HepG2 (cell line): Measurements from ENCODE around the gene PCBP4. TPM values are rescaled to one million over a fixed set of nuclear protein-coding genes. Genes with fewer than 3 reads are reported as not detected.

Experiments
- AHR ChIP-seq: IDR thresholded peaks from 2 replicates; pipeline ENCODE4 v1.6.1; 2018; ENCODE audit warnings: missing genetic modification reagents, missing compliant biosample characterization
- ARID2 ChIP-seq: sonication (generic); formaldehyde crosslinking; IDR thresholded peaks from 2 replicates; pipeline ENCODE4 v1.8.1; 2022; ENCODE audit warnings: mild to moderate bottlenecking, missing genetic modification reagents, borderline replicate concordance
- ATAD3A ChIP-seq: sonication (generic); formaldehyde crosslinking; IDR thresholded peaks from 2 replicates; pipeline ENCODE4 v1.4.0; 2020; ENCODE audit warnings: missing genetic modification reagents
- DNMT3B ChIP-seq: conservative IDR thresholded peaks from 2 replicates; pipeline ENCODE4 v1.6.1; 2016; ENCODE audit warnings: missing biosample characterization, control low read depth
- ELF4 ChIP-seq: sonication (generic); formaldehyde crosslinking; IDR thresholded peaks from 2 replicates; pipeline ENCODE4 v1.5.0; 2020; ENCODE audit warnings: missing genetic modification reagents, mild to moderate bottlenecking, moderate library complexity, borderline replicate concordance
- FOXA3 ChIP-seq: IDR thresholded peaks from 2 replicates; pipeline ENCODE4 v1.6.1; 2016; ENCODE audit warnings: missing genetic modification reagents, missing compliant biosample characterization
- GPN1 ChIP-seq: sonication (generic); formaldehyde crosslinking; IDR thresholded peaks from 2 replicates; pipeline ENCODE4 v1.5.1; 2020; ENCODE audit warnings: missing genetic modification reagents, borderline replicate concordance
- KDM1A ChIP-seq: IDR thresholded peaks from 2 replicates; pipeline ENCODE4 v1.6.1; 2016; ENCODE audit warnings: missing compliant biosample characterization
- MZF1 ChIP-seq: sonication (generic); formaldehyde crosslinking; IDR thresholded peaks from 2 replicates; pipeline ENCODE4 v1.8.1; 2023; ENCODE audit warnings: mild to moderate bottlenecking, missing genetic modification reagents, borderline replicate concordance
- NFE2L2 ChIP-seq: fragments of 150-350 bp; IDR thresholded peaks from 2 replicates; pipeline ENCODE4 v1.6.1; 2014; ENCODE audit warnings: low read length
- PRDM10 ChIP-seq: sonication (generic); formaldehyde crosslinking; IDR thresholded peaks from 2 replicates; pipeline ENCODE4 v1.4.0; 2020; ENCODE audit warnings: low read depth, missing genetic modification reagents
- SNAPC2 ChIP-seq: sonication (generic); formaldehyde crosslinking; IDR thresholded peaks from 2 replicates; pipeline ENCODE4 v1.8.1; 2022; ENCODE audit warnings: mild to moderate bottlenecking, missing genetic modification reagents
- TAF1 ChIP-seq: sonication (generic); formaldehyde crosslinking; IDR thresholded peaks from 2 replicates; pipeline ENCODE4 v1.4.0; 2020; ENCODE audit warnings: missing genetic modification reagents
- TP53 ChIP-seq: sonication (generic); formaldehyde crosslinking; conservative IDR thresholded peaks from 2 replicates; pipeline ENCODE4 v1.4.0; 2020; ENCODE audit warnings: missing genetic modification reagents
- ZKSCAN8 ChIP-seq: IDR thresholded peaks from 2 replicates; pipeline ENCODE4 v1.6.1; 2016; ENCODE audit warnings: borderline replicate concordance, missing genetic modification reagents, missing compliant biosample characterization
- ZNF672 ChIP-seq: sonication (generic); formaldehyde crosslinking; IDR thresholded peaks from 2 replicates; pipeline ENCODE4 v1.8.1; 2022; ENCODE audit warnings: missing genetic modification reagents
- ZSCAN9 ChIP-seq: IDR thresholded peaks from 2 replicates; pipeline ENCODE4 v1.6.1; 2016; ENCODE audit warnings: borderline replicate concordance
- polyA plus RNA-seq, 8 experiments: library from polyadenylated mRNA; depleted of rRNA in 3 of 8; stranded (reverse) in 7 of 8; unstranded in 1 of 8; fragments of >200 nt; fragmentation: Illumina TruSeq in 4 of 8; extraction: Trizol in 4 of 8; gene quantifications; 2 replicates each; pipeline versions ENCODE4 v1.2.1 to v1.2.3, GENCODE V29; 2011 to 2016; ENCODE audit warnings: low read depth in 4 of 8, missing spikeins in 1 of 8, mixed read lengths in 1 of 8; ENCODE audit not compliant: insufficient read depth in 1 of 8
- total RNA-seq, 5 experiments: library from RNA; depleted of rRNA; stranded (reverse); fragments of >200 nt; fragmentation: Illumina TruSeq; extraction: Trizol; gene quantifications; 2 replicates each; pipeline ENCODE4 v1.2.3, GENCODE V29; 2016; ENCODE audit warnings: low read depth in 1 of 5
- TF ChIP-seq, protein P1 (sequence below): sonication (generic); formaldehyde crosslinking; IDR thresholded peaks from 2 replicates; pipeline ENCODE4; 2020; ENCODE audit warnings: missing genetic modification reagents, mild to moderate bottlenecking, borderline replicate concordance
- TF ChIP-seq, protein P2 (sequence below): sonication (generic); formaldehyde crosslinking; IDR thresholded peaks from 2 replicates; pipeline ENCODE4 v1.5.0; 2020; ENCODE audit warnings: mild to moderate bottlenecking, missing genetic modification reagents, borderline replicate concordance
- TF ChIP-seq, protein P3 (sequence below): sonication (generic); formaldehyde crosslinking; conservative IDR thresholded peaks from 2 replicates; pipeline ENCODE4 v1.8.0; 2022; ENCODE audit warnings: mild to moderate bottlenecking, moderate library complexity, missing genetic modification reagents

Gene PCBP4
- total and polyA plus RNA-seq, 2 of the 13 experiments (the other 11 are each of a cell fraction or from before 2014, with no cell fraction given), result 36.8 to 51.3 TPM

- TF ChIP-seq, protein P1, sequence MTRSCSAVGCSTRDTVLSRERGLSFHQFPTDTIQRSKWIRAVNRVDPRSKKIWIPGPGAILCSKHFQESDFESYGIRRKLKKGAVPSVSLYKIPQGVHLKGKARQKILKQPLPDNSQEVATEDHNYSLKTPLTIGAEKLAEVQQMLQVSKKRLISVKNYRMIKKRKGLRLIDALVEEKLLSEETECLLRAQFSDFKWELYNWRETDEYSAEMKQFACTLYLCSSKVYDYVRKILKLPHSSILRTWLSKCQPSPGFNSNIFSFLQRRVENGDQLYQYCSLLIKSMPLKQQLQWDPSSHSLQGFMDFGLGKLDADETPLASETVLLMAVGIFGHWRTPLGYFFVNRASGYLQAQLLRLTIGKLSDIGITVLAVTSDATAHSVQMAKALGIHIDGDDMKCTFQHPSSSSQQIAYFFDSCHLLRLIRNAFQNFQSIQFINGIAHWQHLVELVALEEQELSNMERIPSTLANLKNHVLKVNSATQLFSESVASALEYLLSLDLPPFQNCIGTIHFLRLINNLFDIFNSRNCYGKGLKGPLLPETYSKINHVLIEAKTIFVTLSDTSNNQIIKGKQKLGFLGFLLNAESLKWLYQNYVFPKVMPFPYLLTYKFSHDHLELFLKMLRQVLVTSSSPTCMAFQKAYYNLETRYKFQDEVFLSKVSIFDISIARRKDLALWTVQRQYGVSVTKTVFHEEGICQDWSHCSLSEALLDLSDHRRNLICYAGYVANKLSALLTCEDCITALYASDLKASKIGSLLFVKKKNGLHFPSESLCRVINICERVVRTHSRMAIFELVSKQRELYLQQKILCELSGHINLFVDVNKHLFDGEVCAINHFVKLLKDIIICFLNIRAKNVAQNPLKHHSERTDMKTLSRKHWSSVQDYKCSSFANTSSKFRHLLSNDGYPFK (CRISPR knock-in tag), result no peak
- no peak for TF ChIP-seq ZKSCAN8
- TF ChIP-seq, protein P2, sequence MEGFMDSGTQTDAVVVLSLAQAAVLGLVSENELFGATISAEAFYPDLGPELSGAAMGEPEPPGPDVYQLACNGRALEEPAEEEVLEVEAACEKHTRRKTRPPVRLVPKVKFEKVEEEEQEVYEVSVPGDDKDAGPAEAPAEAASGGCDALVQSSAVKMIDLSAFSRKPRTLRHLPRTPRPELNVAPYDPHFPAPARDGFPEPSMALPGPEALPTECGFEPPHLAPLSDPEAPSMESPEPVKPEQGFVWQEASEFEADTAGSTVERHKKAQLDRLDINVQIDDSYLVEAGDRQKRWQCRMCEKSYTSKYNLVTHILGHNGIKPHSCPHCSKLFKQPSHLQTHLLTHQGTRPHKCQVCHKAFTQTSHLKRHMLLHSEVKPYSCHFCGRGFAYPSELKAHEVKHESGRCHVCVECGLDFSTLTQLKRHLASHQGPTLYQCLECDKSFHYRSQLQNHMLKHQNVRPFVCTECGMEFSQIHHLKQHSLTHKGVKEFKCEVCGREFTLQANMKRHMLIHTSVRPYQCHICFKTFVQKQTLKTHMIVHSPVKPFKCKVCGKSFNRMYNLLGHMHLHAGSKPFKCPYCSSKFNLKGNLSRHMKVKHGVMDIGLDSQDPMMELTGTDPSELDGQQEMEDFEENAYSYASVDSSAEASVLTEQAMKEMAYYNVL (CRISPR knock-in tag), result no peak
- TF ChIP-seq TP53, result no peak
- no peak for TF ChIP-seq NFE2L2
- no peak for TF ChIP-seq FOXA3
- no peak for TF ChIP-seq ZSCAN9 (CRISPR knock-in tag)
- no peak for TF ChIP-seq ARID2 (CRISPR knock-in tag)
- no peak for TF ChIP-seq AHR (CRISPR knock-in tag)
- TF ChIP-seq SNAPC2, result no peak
- TF ChIP-seq PRDM10 (CRISPR knock-in tag), result no peak
- no peak for TF ChIP-seq ATAD3A (CRISPR knock-in tag)
- peak; percentile 66 for TF ChIP-seq TAF1 (CRISPR knock-in tag)
- no peak for TF ChIP-seq ZNF672 (CRISPR knock-in tag)
- no peak for TF ChIP-seq MZF1 (CRISPR knock-in tag)
- TF ChIP-seq GPN1 (CRISPR knock-in tag), result no peak
- TF ChIP-seq, protein P3, sequence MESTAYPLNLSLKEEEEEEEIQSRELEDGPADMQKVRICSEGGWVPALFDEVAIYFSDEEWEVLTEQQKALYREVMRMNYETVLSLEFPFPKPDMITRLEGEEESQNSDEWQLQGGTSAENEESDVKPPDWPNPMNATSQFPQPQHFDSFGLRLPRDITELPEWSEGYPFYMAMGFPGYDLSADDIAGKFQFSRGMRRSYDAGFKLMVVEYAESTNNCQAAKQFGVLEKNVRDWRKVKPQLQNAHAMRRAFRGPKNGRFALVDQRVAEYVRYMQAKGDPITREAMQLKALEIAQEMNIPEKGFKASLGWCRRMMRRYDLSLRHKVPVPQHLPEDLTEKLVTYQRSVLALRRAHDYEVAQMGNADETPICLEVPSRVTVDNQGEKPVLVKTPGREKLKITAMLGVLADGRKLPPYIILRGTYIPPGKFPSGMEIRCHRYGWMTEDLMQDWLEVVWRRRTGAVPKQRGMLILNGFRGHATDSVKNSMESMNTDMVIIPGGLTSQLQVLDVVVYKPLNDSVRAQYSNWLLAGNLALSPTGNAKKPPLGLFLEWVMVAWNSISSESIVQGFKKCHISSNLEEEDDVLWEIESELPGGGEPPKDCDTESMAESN (CRISPR knock-in tag), result no peak
- TF ChIP-seq ELF4 (CRISPR knock-in tag), result no peak
- TF ChIP-seq KDM1A (CRISPR knock-in tag), result no peak
- no peak for TF ChIP-seq DNMT3B
Measured at GRCh38 chr3:51974963-51975851, 8.0 kb upstream of the PCBP4 start, which contains the start of gene ABHD14A (continued).
